A673 (cell line): ENCODE measurements around the gene ASPSCR1. TPM values are rescaled to one million over a fixed set of nuclear protein-coding genes. Genes with fewer than 3 reads are reported as not detected.
A peak's percentile ranks its signal among the peaks of the same experiment; 100 is the strongest.

ENCODE experiments used
- BruUV-seq: library from RNA; stranded (reverse); fragments of 400-500 nt; replicated peaks from 2 replicates; lab custom pipeline; 2021; lab: Mats Ljungman, UMichigan
- CTCF ChIA-PET: fragments of 300-600 bp; sonication (Branson Sonifier 250); formaldehyde crosslinking; loops from one replicate; lab custom pipeline; 2022; ENCODE audit warnings: antibody characterized with exemption; lab: Charles Lee
- POLR2A ChIA-PET: fragments of 300-600 bp; sonication (Branson Sonifier 250); formaldehyde crosslinking; loops from one replicate; lab custom pipeline; 2022; ENCODE audit warnings: antibody characterized with exemption; ENCODE audit not compliant: low non-redundant PET; lab: Charles Lee
- DNase-seq: peaks from one replicate; pipeline ENCODE4 v3.0.0-alpha.2; 2015; ENCODE audit warnings: low spot score
- H3K27ac ChIP-seq: fragments of 200-600 bp; sonication (generic); 2 replicates; pipeline ENCODE4 v1.5.1; 2016; ENCODE audit warnings: mixed run types, low read depth, mild to moderate bottlenecking, mixed read lengths, antibody characterized with exemption, low read length; ENCODE audit not compliant: poor library complexity, severe bottlenecking
- H3K27me3 ChIP-seq: fragments of 200-600 bp; sonication (generic); replicated peaks from 2 replicates; pipeline ENCODE4 v1.6.1; 2017; ENCODE audit warnings: mixed run types, low read depth, mild to moderate bottlenecking, mixed read lengths, antibody characterized with exemption, low read length; ENCODE audit not compliant: insufficient read depth, poor library complexity
- H3K36me3 ChIP-seq: fragments of 200-600 bp; sonication (generic); 2 replicates; pipeline ENCODE4 v1.6.1; 2016; ENCODE audit warnings: mixed run types, mild to moderate bottlenecking, mixed read lengths, antibody characterized with exemption, low read length; ENCODE audit not compliant: insufficient read depth, poor library complexity, severe bottlenecking
- H3K4me1 ChIP-seq: fragments of 200-600 bp; sonication (generic); 2 replicates; pipeline ENCODE4 v1.6.1; 2017; ENCODE audit warnings: mixed run types, mild to moderate bottlenecking, mixed read lengths, antibody characterized with exemption, low read length; ENCODE audit not compliant: insufficient read depth, poor library complexity, severe bottlenecking
- H3K4me3 ChIP-seq: fragments of 200-600 bp; sonication (generic); 2 replicates; pipeline ENCODE4 v1.5.1; 2016; ENCODE audit warnings: low read depth, mixed run types, mild to moderate bottlenecking, mixed read lengths, low read length; ENCODE audit not compliant: poor library complexity, severe bottlenecking
- H3K9me3 ChIP-seq: fragments of 200-600 bp; sonication (generic); 2 replicates; pipeline ENCODE4 v1.6.1; 2016; ENCODE audit warnings: mixed run types, low read depth, mild to moderate bottlenecking, mixed read lengths, antibody characterized with exemption, low read length; ENCODE audit not compliant: poor library complexity, severe bottlenecking
- CTCF ChIP-seq: fragments of 300-800, 200-600 bp; sonication (generic); conservative IDR thresholded peaks from 2 replicates; pipeline ENCODE4 v1.5.1; 2017; ENCODE audit warnings: low read depth, mild to moderate bottlenecking, antibody characterized with exemption, low read length, moderate library complexity, mixed read lengths
- EZH2 ChIP-seq: fragments of 200-600 bp; sonication (generic); IDR thresholded peaks from 2 replicates; pipeline ENCODE4 v1.6.1; 2017; ENCODE audit warnings: borderline replicate concordance, low read depth, mild to moderate bottlenecking, mixed read lengths, antibody characterized with exemption, low read length; ENCODE audit not compliant: poor library complexity, severe bottlenecking
- intact Hi-C: fragments of 100-400 bp; cut with micrococcal nuclease; formaldehyde crosslinking; loops from one replicate; pipeline ENCODE4 v1.10.0; 2022; ENCODE audit not compliant: unreplicated experiment
- total RNA-seq: library from RNA; stranded (reverse); gene quantifications from 2 replicates; pipeline ENCODE4 v1.2.3, GENCODE V29; 2021

The ASPSCR1 gene
- total RNA-seq, 1 experiment from 2014 or later, result 46.2 TPM

GRCh38 chr17:81935709-81936084 is 41.7 kb upstream of the ASPSCR1 start:
- CTCF ChIA-PET, result no interaction called here
- H3K4me1 ChIP-seq, result peaks cover 4% of the 10 kb centered on the region
- H3K9me3 ChIP-seq, result no peaks in the 10 kb centered on the region
- POLR2A ChIA-PET, result interaction anchor here (0.7 kb wide), 1 partner anchor 226 kb away, joined by 3 read pairs; no protein-coding TSS in a partner anchor
- TF ChIP-seq EZH2, result no peak
- TF ChIP-seq CTCF, result no peak
- H3K27me3 ChIP-seq, result no peaks in the 10 kb centered on the region
- H3K27ac ChIP-seq, result peak overlapping the region; percentile 25
- no peak for DNase-seq
- BruUV-seq, result no TSS peak
- H3K36me3 ChIP-seq, result peaks cover 11% of the 10 kb centered on the region
- H3K4me3 ChIP-seq, result peak overlapping the region; percentile 56
- intact Hi-C loops, result no loop called here

GRCh38 chr17:81939218-81939617 is 38.2 kb upstream of the ASPSCR1 start:
- BruUV-seq, result no TSS peak

GRCh38 chr17:81939881-81940385 is 37.5 kb upstream of the ASPSCR1 start:
- H3K27me3 ChIP-seq, result no peaks in the 10 kb centered on the region
- DNase-seq, result no peak
- no peak overlapping the region for H3K27ac ChIP-seq
- peaks cover 4% of the 10 kb centered on the region for H3K4me1 ChIP-seq
- no peaks in the 10 kb centered on the region for H3K9me3 ChIP-seq
- ChIA-PET CTCF (interaction anchor here (1.1 kb wide), 1 partner anchor 19 kb away, joined by 3 read pairs; no protein-coding TSS in a partner anchor), POLR2A (no interaction called here)
- TF ChIP-seq CTCF (no peak), EZH2 (no peak)
- intact Hi-C loops, result no loop called here
- no peak overlapping the region for H3K4me3 ChIP-seq
- peaks cover 6% of the 10 kb centered on the region for H3K36me3 ChIP-seq
- BruUV-seq, result no TSS peak

More at GRCh38 chr17:81939218-81939617, 38.2 kb upstream of the ASPSCR1 start:
- Histone ChIP-seq H3K27ac (no peak overlapping the region), H3K9me3 (no peaks in the 10 kb centered on the region), H3K36me3 (peaks cover 8% of the 10 kb centered on the region), H3K27me3 (no peaks in the 10 kb centered on the region), H3K4me3 (no peak overlapping the region), H3K4me1 (peaks cover 4% of the 10 kb centered on the region)
- TF ChIP-seq EZH2, result no peak
- TF ChIP-seq CTCF, result no peak
- ChIA-PET CTCF (interaction anchor here (1.1 kb wide), 1 partner anchor 20 kb away, joined by 3 read pairs; no protein-coding TSS in a partner anchor), POLR2A (no interaction called here)
- DNase-seq, result no peak
- intact Hi-C loops, result no loop called here
